Stimulated activated CD4-positive, alpha-beta T cell treated with anti-CD3 and anti-CD28 coated beads, Interleukin-12 subunit alpha, Interleukin-12 subunit beta, amount 100 ng/mL, for 4 hours (primary cell): ENCODE results near the gene ZYG11B.
"Not testable (repeated sequence)": the region's sequence is repeated elsewhere in the genome, so short reads cannot be mapped to it uniquely, and the experiment has no call there.

Source experiments
- DNase-seq: peaks from one replicate; pipeline ENCODE4 v3.0.0-alpha.2; 2020

Gene ZYG11B

GRCh38 chr1:52707927-52708655 lies 18.2 kb upstream of the ZYG11B start:
- DNase-seq = no peak

GRCh38 chr1:52709016-52709415 lies 17.2 kb upstream of the ZYG11B start:
- no peak for DNase-seq

- no peak for DNase-seq
Measured at GRCh38 chr1:52713590-52713989, 12.7 kb upstream of the ZYG11B start.

- not testable (repeated sequence) for DNase-seq
Measured at GRCh38 chr1:52715296-52715695, 11.0 kb upstream of the ZYG11B start.

- no peak for DNase-seq
Measured at GRCh38 chr1:52723260-52723659, 3.0 kb upstream of the ZYG11B start.

GRCh38 chr1:52725903-52726264 lies 369 bp upstream of the ZYG11B start:
- DNase-seq = no peak

GRCh38 chr1:52727114-52727586 lies 897 bp downstream of the ZYG11B start:
- DNase-seq = no peak

GRCh38 chr1:52727956-52728656 lies 1.9 kb downstream of the ZYG11B start:
- DNase-seq = no peak

GRCh38 chr1:52733368-52733767 lies 7.1 kb downstream of the ZYG11B start:
- no peak for DNase-seq

- DNase-seq = not testable (repeated sequence)
Measured at GRCh38 chr1:52735371-52735770, 9.1 kb downstream of the ZYG11B start.

GRCh38 chr1:52738148-52738547 lies 11.9 kb downstream of the ZYG11B start:
- DNase-seq = no peak

- no peak for DNase-seq
Measured at GRCh38 chr1:52738893-52739292, 12.6 kb downstream of the ZYG11B start.

GRCh38 chr1:52739699-52740467 lies 13.6 kb downstream of the ZYG11B start:
- DNase-seq = no peak

- no peak for DNase-seq
Measured at GRCh38 chr1:52741259-52741658, 15.0 kb downstream of the ZYG11B start.

GRCh38 chr1:52746189-52746588 lies 19.9 kb downstream of the ZYG11B start:
- no peak for DNase-seq

- no peak for DNase-seq
Measured at GRCh38 chr1:52747450-52747849, 21.2 kb downstream of the ZYG11B start.

GRCh38 chr1:52748119-52748518 lies 21.9 kb downstream of the ZYG11B start:
- DNase-seq = no peak

GRCh38 chr1:52749496-52749895 lies 23.2 kb downstream of the ZYG11B start:
- not testable (repeated sequence) for DNase-seq

- DNase-seq = not testable (repeated sequence)
Measured at GRCh38 chr1:52750139-52750538, 23.9 kb downstream of the ZYG11B start.

GRCh38 chr1:52751589-52752483 lies 25.6 kb downstream of the ZYG11B start:
- no peak for DNase-seq

GRCh38 chr1:52752484-52752826 lies 26.2 kb downstream of the ZYG11B start:
- no peak for DNase-seq

- DNase-seq = no peak
Measured at GRCh38 chr1:52753169-52753568, 26.9 kb downstream of the ZYG11B start.

- DNase-seq = no peak
Measured at GRCh38 chr1:52756020-52756419, 29.8 kb downstream of the ZYG11B start.
